ENCODE measurements around the gene VPS18. TPM values are rescaled to one million over a fixed set of nuclear protein-coding genes. Genes with fewer than 3 reads are reported as not detected.

Gene VPS18
- total RNA-seq = 44.5 and 46.0 TPM in 2 replicates

GRCh38 chr15:40893733-40894680 lies at the start of gene VPS18:
VPS18 (plus strand) TSS chr15:40894450; CDS start chr15:40894769, 319 bp downstream.

GRCh38 chr15:40873694-40874561 lies 20.3 kb upstream of the VPS18 start, which contains the start of gene RHOV:
RHOV (minus strand) TSS chr15:40874234; CDS start chr15:40874139, 95 bp downstream.

GRCh38 chr15:40928821-40929659 lies 34.8 kb downstream of the VPS18 start, which contains the start of gene DLL4:
DLL4 (plus strand) TSS chr15:40929340; CDS start chr15:40929669, 329 bp downstream.

GRCh38 chr15:40952901-40953712 lies 58.9 kb downstream of the VPS18 start, which contains the start of gene CHAC1:
CHAC1 (plus strand) TSS chr15:40953471; CDS start chr15:40953584, 113 bp downstream.

Other genes starting within 250 kb of the VPS18 start
- 5.8 and 9.6 TPM in 2 replicates for gene RAD51, start 199.3 kb upstream of the VPS18 start, total RNA-seq
- gene RMDN3, start 139.2 kb upstream of the VPS18 start, total RNA-seq = 20.8 and 43.0 TPM in 2 replicates
- 6.8 and 11.2 TPM in 2 replicates for gene GCHFR, start 130.4 kb upstream of the VPS18 start, total RNA-seq
- gene C15orf62, start 124.5 kb upstream of the VPS18 start, total RNA-seq = under 0.01 and 0.46 TPM in 2 replicates
- 21.4 and 36.9 TPM in 2 replicates for gene ZFYVE19, start 87.4 kb upstream of the VPS18 start, total RNA-seq
- gene DNAJC17, start 87.0 kb upstream of the VPS18 start, total RNA-seq = 19.8 and 56.7 TPM in 2 replicates
- gene PPP1R14D, start 65.7 kb upstream of the VPS18 start, total RNA-seq = not detected in 2 replicates
- gene SPINT1, start 50.4 kb upstream of the VPS18 start, total RNA-seq = 0.97 and 1.2 TPM in 2 replicates
- gene RHOV, start 20.2 kb upstream of the VPS18 start, total RNA-seq = under 0.01 and 0.15 TPM in 2 replicates
- 88.8 and 218 TPM in 2 replicates for gene DLL4, start 34.9 kb downstream of the VPS18 start, total RNA-seq
- gene CHAC1, start 59.0 kb downstream of the VPS18 start, total RNA-seq = 8.1 and 15.2 TPM in 2 replicates
- gene INO80, start 221.8 kb downstream of the VPS18 start, total RNA-seq = 20.1 and 20.8 TPM in 2 replicates

All from epithelial cell of umbilical artery (primary cell).